Posterior vena cava (tissue), 2 donors: ENCODE data around the gene KRT85. TPM values are rescaled to one million over a fixed set of nuclear protein-coding genes. Genes with fewer than 3 reads are reported as not detected.
"Not testable (repeated sequence)": the region's sequence is repeated elsewhere in the genome, so short reads cannot be mapped to it uniquely, and the experiment has no call there.

Experiments used
- DNase-seq: peaks from one replicate; pipeline ENCODE4 v3.0.0-alpha.2; 2020; ENCODE audit warnings: low spot score
- intact Hi-C, 2 donors: fragments of 100-400 bp; cut with DNase I; formaldehyde crosslinking; loops; one replicate each; pipeline versions ENCODE4 v1.14.1 to v1.14.2; 2022 to 2023
- total RNA-seq, 2 donors: library from RNA; stranded (reverse); fragmentation: NEBNext Ultra II Directional; extraction: Animal tissue kit (Norgen Biotek cat#: 25700); gene quantifications; one replicate each; pipeline ENCODE4 v1.2.1, GENCODE V29; 2021
- donor health status: DM: yes; HTN: yes; CAD: no.
- donor health status: DM: yes; HTN: yes; CAD: no.

KRT85 gene
- total RNA-seq, 2 donors from 2014 or later, result not detected

- intact Hi-C loops, result no loop called here
These were observed 51.0 kb downstream of the KRT85 start for GRCh38 chr12:52316290-52316689.

GRCh38 chr12:52315721-52316120 lies 51.6 kb downstream of the KRT85 start:
- DNase-seq, intact Hi-C loops: not testable (repeated sequence)

More at GRCh38 chr12:52316290-52316689, 51.0 kb downstream of the KRT85 start:
- DNase-seq, result no peak

GRCh38 chr12:52314511-52314910 lies 52.8 kb downstream of the KRT85 start:
- intact Hi-C loops, result no loop called here
- DNase-seq, result no peak

- intact Hi-C loops, result no loop called here
- no peak for DNase-seq
These were observed 53.4 kb downstream of the KRT85 start for GRCh38 chr12:52313926-52314325.

GRCh38 chr12:52313461-52313860 lies 53.8 kb downstream of the KRT85 start:
- intact Hi-C loops, result no loop called here
- DNase-seq, result peak; percentile 53

- no peak for DNase-seq
- intact Hi-C loops, result no loop called here
These were observed 55.2 kb downstream of the KRT85 start for GRCh38 chr12:52312086-52312485.

- DNase-seq, result no peak
- intact Hi-C loops, result no loop called here
These were observed 56.0 kb downstream of the KRT85 start for GRCh38 chr12:52311285-52311648.

GRCh38 chr12:52310622-52311284 lies 56.5 kb downstream of the KRT85 start:
- no peak for DNase-seq
- intact Hi-C loops, result no loop called here

Other genes with a start within 250 kb of the KRT85 start
- under 1 TPM; 0.19 to 0.48 TPM for gene KRT80, start 175.5 kb downstream of the KRT85 start, total RNA-seq
- 1 to 10 TPM; 4.1 to 6.8 TPM for gene KRT7, start 134.2 kb downstream of the KRT85 start, total RNA-seq
- gene KRT86, start 92.8 kb downstream of the KRT85 start, total RNA-seq, result not detected
- gene KRT81, start 75.9 kb downstream of the KRT85 start, total RNA-seq, result not detected
- not detected for gene KRT83, start 46.1 kb downstream of the KRT85 start, total RNA-seq
- gene KRT84, start 18.2 kb upstream of the KRT85 start, total RNA-seq, result not detected
- gene KRT82, start 38.9 kb upstream of the KRT85 start, total RNA-seq, result not detected
- gene KRT75, start 66.9 kb upstream of the KRT85 start, total RNA-seq, result not detected
- gene KRT6B, start 84.7 kb upstream of the KRT85 start, total RNA-seq, result not detected
- gene KRT6C, start 106.3 kb upstream of the KRT85 start, total RNA-seq, result not detected
- gene KRT6A, start 125.8 kb upstream of the KRT85 start, total RNA-seq, result not detected
- not detected for gene KRT5, start 152.9 kb upstream of the KRT85 start, total RNA-seq
- not detected for gene KRT71, start 185.7 kb upstream of the KRT85 start, total RNA-seq
- not detected for gene KRT74, start 206.4 kb upstream of the KRT85 start, total RNA-seq
- not detected for gene KRT72, start 234.0 kb upstream of the KRT85 start, total RNA-seq